HuH-7.5 (cell line): ENCODE data around the gene MON1B.

Experiments
- DNase-seq: peaks from one replicate; pipeline ENCODE4 v3.0.0; 2011; ENCODE audit warnings: low spot score

Gene MON1B

GRCh38 chr16:77246150-77246549 is 55.2 kb downstream of the MON1B start:
- DNase-seq = no peak

DNA sequence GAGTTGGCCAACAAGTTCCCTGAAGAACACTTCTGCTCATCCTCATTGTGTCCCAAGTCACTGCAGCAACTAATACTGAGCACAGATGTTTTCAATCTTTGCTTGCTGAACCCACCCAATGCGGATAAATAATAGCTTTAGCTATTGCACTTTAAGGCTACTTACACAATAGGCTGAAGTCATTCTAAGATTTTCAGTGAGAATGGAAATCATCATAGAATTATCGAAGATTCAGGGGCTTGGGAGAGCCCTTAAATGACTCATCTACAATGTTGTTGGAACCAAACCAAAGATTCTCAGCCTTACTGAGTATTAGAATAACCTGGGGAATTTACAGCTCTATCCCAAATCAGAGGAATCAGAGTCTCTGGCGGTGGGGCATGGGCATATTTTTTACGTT is 59.4 kb downstream of the MON1B start:
- no peak for DNase-seq
